C4-2B (cell line): Measurements from ENCODE around the gene TOP3B.

Experiments used
- ZFX ChIP-seq: fragments of 450-650 bp; IDR thresholded peaks from 2 replicates; pipeline ENCODE4 v1.6.1; 2017
- TF ChIP-seq, protein P1 (sequence below): fragments of 450-650 bp; conservative IDR thresholded peaks from 2 replicates; pipeline ENCODE4 v1.5.1; 2017; ENCODE audit warnings: mild to moderate bottlenecking

DNA sequence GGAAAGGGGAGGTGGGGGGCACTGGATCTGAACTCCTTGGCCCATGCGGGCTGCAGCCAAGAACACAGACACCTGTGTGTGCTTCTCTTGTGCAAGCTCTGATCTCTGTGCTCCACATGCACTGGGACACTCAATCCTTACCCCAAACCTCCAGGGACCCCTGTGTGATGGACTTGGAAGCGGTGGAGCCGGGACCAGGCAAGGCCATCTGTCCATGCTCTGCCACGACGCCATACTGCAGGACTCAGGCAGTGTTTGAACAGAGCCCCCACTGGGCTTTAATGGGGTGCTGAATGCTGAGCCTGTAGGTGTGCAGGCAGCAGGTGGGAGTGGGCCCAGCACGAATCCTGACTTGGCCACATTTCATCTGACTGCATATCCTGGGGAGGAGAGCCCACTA, 53.3 kb downstream of the TOP3B start:
- TF ChIP-seq ZFX, result no peak
- TF ChIP-seq, protein P1, sequence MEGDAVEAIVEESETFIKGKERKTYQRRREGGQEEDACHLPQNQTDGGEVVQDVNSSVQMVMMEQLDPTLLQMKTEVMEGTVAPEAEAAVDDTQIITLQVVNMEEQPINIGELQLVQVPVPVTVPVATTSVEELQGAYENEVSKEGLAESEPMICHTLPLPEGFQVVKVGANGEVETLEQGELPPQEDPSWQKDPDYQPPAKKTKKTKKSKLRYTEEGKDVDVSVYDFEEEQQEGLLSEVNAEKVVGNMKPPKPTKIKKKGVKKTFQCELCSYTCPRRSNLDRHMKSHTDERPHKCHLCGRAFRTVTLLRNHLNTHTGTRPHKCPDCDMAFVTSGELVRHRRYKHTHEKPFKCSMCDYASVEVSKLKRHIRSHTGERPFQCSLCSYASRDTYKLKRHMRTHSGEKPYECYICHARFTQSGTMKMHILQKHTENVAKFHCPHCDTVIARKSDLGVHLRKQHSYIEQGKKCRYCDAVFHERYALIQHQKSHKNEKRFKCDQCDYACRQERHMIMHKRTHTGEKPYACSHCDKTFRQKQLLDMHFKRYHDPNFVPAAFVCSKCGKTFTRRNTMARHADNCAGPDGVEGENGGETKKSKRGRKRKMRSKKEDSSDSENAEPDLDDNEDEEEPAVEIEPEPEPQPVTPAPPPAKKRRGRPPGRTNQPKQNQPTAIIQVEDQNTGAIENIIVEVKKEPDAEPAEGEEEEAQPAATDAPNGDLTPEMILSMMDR, result no peak
